Measurements from ENCODE around the gene HDDC2. TPM values are rescaled to one million over a fixed set of nuclear protein-coding genes. Genes with fewer than 3 reads are reported as not detected.

HDDC2 gene
- total and polyA plus RNA-seq, 2 experiments from 2014 or later, result 69.5 to 131 TPM

DNA sequence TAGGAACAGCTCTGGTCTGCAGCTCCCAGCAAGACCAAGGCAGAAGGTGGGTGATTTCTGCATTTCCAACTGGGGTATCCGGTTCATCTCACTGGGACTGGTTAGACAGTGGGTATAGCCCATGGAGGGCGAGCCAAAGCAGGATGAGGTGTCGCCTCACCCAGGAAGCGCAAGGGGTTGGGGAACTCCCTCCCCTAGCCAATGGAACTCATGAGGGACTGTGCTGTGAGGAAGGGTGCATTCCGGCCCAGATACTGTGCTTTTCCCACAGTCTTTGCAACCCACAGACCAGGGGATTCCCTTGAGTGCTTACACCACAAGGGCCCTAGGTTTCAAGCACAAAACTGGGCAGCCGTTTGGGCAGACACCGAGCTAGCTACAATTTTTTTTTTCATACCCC, 21.8 kb downstream of the HDDC2 start (continued):
- TF ChIP-seq, protein P1, sequence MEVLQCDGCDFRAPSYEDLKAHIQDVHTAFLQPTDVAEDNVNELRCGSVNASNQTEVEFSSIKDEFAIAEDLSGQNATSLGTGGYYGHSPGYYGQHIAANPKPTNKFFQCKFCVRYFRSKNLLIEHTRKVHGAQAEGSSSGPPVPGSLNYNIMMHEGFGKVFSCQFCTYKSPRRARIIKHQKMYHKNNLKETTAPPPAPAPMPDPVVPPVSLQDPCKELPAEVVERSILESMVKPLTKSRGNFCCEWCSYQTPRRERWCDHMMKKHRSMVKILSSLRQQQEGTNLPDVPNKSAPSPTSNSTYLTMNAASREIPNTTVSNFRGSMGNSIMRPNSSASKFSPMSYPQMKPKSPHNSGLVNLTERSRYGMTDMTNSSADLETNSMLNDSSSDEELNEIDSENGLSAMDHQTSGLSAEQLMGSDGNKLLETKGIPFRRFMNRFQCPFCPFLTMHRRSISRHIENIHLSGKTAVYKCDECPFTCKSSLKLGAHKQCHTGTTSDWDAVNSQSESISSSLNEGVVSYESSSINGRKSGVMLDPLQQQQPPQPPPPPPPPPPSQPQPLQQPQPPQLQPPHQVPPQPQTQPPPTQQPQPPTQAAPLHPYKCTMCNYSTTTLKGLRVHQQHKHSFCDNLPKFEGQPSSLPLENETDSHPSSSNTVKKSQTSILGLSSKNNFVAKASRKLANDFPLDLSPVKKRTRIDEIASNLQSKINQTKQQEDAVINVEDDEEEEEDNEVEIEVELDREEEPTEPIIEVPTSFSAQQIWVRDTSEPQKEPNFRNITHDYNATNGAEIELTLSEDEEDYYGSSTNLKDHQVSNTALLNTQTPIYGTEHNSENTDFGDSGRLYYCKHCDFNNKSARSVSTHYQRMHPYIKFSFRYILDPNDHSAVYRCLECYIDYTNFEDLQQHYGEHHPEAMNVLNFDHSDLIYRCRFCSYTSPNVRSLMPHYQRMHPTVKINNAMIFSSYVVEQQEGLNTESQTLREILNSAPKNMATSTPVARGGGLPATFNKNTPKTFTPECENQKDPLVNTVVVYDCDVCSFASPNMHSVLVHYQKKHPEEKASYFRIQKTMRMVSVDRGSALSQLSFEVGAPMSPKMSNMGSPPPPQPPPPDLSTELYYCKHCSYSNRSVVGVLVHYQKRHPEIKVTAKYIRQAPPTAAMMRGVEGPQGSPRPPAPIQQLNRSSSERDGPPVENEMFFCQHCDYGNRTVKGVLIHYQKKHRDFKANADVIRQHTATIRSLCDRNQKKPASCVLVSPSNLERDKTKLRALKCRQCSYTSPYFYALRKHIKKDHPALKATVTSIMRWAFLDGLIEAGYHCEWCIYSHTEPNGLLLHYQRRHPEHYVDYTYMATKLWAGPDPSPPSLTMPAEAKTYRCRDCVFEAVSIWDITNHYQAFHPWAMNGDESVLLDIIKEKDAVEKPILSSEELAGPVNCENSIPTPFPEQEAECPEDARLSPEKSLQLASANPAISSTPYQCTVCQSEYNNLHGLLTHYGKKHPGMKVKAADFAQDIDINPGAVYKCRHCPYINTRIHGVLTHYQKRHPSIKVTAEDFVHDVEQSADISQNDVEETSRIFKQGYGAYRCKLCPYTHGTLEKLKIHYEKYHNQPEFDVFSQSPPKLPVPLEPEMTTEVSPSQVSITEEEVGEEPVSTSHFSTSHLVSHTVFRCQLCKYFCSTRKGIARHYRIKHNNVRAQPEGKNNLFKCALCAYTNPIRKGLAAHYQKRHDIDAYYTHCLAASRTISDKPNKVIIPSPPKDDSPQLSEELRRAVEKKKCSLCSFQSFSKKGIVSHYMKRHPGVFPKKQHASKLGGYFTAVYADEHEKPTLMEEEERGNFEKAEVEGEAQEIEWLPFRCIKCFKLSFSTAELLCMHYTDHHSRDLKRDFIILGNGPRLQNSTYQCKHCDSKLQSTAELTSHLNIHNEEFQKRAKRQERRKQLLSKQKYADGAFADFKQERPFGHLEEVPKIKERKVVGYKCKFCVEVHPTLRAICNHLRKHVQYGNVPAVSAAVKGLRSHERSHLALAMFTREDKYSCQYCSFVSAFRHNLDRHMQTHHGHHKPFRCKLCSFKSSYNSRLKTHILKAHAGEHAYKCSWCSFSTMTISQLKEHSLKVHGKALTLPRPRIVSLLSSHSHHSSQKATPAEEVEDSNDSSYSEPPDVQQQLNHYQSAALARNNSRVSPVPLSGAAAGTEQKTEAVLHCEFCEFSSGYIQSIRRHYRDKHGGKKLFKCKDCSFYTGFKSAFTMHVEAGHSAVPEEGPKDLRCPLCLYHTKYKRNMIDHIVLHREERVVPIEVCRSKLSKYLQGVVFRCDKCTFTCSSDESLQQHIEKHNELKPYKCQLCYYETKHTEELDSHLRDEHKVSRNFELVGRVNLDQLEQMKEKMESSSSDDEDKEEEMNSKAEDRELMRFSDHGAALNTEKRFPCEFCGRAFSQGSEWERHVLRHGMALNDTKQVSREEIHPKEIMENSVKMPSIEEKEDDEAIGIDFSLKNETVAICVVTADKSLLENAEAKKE (CRISPR knock-in tag; IDR thresholded peaks at IDR 0.05), result no peak
- TF ChIP-seq EZH2 (IDR thresholded peaks at IDR 0.05; ENCODE audit: low read depth, unreplicated experiment) (no peak), JUNB (IDR thresholded peaks at IDR 0.05; ENCODE audit: unreplicated experiment) (no peak), STAT1 (IDR thresholded peaks at IDR 0.05; ENCODE audit: unreplicated experiment) (no peak), ZNF114 (CRISPR knock-in tag; IDR thresholded peaks at IDR 0.05) (no peak), ZNF331 (CRISPR knock-in tag; IDR thresholded peaks at IDR 0.05; ENCODE audit: low read depth) (no peak), CREB1 (CRISPR knock-in tag; IDR thresholded peaks at IDR 0.05; ENCODE audit: low read depth) (no peak), EZH2phosphoT487 (IDR thresholded peaks at IDR 0.05; ENCODE audit: unreplicated experiment) (no peak)
- TF ChIP-seq, protein P2, sequence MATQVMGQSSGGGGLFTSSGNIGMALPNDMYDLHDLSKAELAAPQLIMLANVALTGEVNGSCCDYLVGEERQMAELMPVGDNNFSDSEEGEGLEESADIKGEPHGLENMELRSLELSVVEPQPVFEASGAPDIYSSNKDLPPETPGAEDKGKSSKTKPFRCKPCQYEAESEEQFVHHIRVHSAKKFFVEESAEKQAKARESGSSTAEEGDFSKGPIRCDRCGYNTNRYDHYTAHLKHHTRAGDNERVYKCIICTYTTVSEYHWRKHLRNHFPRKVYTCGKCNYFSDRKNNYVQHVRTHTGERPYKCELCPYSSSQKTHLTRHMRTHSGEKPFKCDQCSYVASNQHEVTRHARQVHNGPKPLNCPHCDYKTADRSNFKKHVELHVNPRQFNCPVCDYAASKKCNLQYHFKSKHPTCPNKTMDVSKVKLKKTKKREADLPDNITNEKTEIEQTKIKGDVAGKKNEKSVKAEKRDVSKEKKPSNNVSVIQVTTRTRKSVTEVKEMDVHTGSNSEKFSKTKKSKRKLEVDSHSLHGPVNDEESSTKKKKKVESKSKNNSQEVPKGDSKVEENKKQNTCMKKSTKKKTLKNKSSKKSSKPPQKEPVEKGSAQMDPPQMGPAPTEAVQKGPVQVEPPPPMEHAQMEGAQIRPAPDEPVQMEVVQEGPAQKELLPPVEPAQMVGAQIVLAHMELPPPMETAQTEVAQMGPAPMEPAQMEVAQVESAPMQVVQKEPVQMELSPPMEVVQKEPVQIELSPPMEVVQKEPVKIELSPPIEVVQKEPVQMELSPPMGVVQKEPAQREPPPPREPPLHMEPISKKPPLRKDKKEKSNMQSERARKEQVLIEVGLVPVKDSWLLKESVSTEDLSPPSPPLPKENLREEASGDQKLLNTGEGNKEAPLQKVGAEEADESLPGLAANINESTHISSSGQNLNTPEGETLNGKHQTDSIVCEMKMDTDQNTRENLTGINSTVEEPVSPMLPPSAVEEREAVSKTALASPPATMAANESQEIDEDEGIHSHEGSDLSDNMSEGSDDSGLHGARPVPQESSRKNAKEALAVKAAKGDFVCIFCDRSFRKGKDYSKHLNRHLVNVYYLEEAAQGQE (IDR thresholded peaks at IDR 0.05; ENCODE audit: unreplicated experiment), result no peak
- TF ChIP-seq, protein P3, sequence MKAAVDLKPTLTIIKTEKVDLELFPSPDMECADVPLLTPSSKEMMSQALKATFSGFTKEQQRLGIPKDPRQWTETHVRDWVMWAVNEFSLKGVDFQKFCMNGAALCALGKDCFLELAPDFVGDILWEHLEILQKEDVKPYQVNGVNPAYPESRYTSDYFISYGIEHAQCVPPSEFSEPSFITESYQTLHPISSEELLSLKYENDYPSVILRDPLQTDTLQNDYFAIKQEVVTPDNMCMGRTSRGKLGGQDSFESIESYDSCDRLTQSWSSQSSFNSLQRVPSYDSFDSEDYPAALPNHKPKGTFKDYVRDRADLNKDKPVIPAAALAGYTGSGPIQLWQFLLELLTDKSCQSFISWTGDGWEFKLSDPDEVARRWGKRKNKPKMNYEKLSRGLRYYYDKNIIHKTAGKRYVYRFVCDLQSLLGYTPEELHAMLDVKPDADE (IDR thresholded peaks at IDR 0.05), result no peak
